ENCODE results near the gene CKAP2L.

GRCh38 chr2:112712465-112712864 lies 51.9 kb downstream of the CKAP2L start:
- no peak for TF ChIP-seq EP300 (IDR thresholded peaks at IDR 0.05)
- no peak for TF ChIP-seq POLR2A (IDR thresholded peaks at IDR 0.05)
- TF ChIP-seq CTCF (IDR thresholded peaks at IDR 0.05), result no peak
